GM23338 (cell line): ENCODE results near the gene ADGRF3. TPM values are rescaled to one million over a fixed set of nuclear protein-coding genes. Genes with fewer than 3 reads are reported as not detected.

Source experiments
- ATAC-seq: fragments of 200-7000 bp; cut with Tn5 transposase; 3 replicates; pipeline ENCODE4 v1.9.1; 2020
- DNase-seq: peaks from one replicate; pipeline ENCODE4 v3.0.0-alpha.2; 2015; ENCODE audit warnings: low spot score
- H2AFZ ChIP-seq: fragments of 200-600 bp; sonication (generic); 2 replicates; pipeline ENCODE4 v1.8.0; 2016; ENCODE audit warnings: antibody characterized with exemption, mild to moderate bottlenecking, moderate library complexity
- H3F3A ChIP-seq: fragments of 200-600 bp; sonication (generic); replicated peaks from 2 replicates; pipeline ENCODE4 v1.8.0; 2017; ENCODE audit warnings: antibody characterized with exemption, mixed run types, low read depth
- H3K27ac ChIP-seq: fragments of 200-600 bp; sonication (generic); 2 replicates; pipeline ENCODE4 v1.6.1; 2016; ENCODE audit warnings: low read depth
- H3K27me3 ChIP-seq: fragments of 200-600 bp; sonication (generic); 2 replicates; pipeline ENCODE4 v1.8.0; 2016; ENCODE audit warnings: mild to moderate bottlenecking, mixed run types, moderate library complexity; ENCODE audit not compliant: insufficient read depth
- H3K36me3 ChIP-seq: fragments of 200-600 bp; sonication (generic); 2 replicates; pipeline ENCODE4 v1.8.0; 2016; ENCODE audit warnings: mild to moderate bottlenecking; ENCODE audit not compliant: insufficient read depth
- H3K4me1 ChIP-seq: fragments of 200-600 bp; sonication (generic); 2 replicates; pipeline ENCODE4 v1.8.0; 2016; ENCODE audit warnings: mild to moderate bottlenecking, moderate library complexity; ENCODE audit not compliant: insufficient read depth
- H3K4me2 ChIP-seq: fragments of 200-600 bp; sonication (generic); 2 replicates; pipeline ENCODE4 v1.7.1; 2017; ENCODE audit warnings: mixed run types
- H3K4me3 ChIP-seq: fragments of 200-600 bp; sonication (generic); 2 replicates; pipeline ENCODE4 v1.6.1; 2016; ENCODE audit warnings: mixed run types
- H3K79me2 ChIP-seq: fragments of 200-600 bp; sonication (generic); replicated peaks from 2 replicates; pipeline ENCODE4 v1.8.0; 2017; ENCODE audit warnings: mild to moderate bottlenecking; ENCODE audit not compliant: insufficient read depth
- H3K9me2 ChIP-seq: fragments of 200-600 bp; sonication (generic); 2 replicates; pipeline ENCODE4 v1.8.0; 2017; ENCODE audit not compliant: insufficient read depth
- H4K20me1 ChIP-seq: fragments of 200-600 bp; sonication (generic); replicated peaks from 2 replicates; pipeline ENCODE4 v1.8.0; 2017; ENCODE audit warnings: mild to moderate bottlenecking; ENCODE audit not compliant: insufficient read depth
- H3K27ac Mint-ChIP-seq: 2 replicates; pipeline ENCODE4 v1.8.0; 2020; ENCODE audit warnings: inconsistent platforms, mild to moderate bottlenecking, moderate library complexity, mixed read lengths
- H3K27me3 Mint-ChIP-seq: 3 replicates; pipeline ENCODE4 v1.8.0; 2022; ENCODE audit warnings: low read depth, mild to moderate bottlenecking, moderate library complexity, mixed read lengths, inconsistent platforms; ENCODE audit not compliant: insufficient read depth, poor library complexity
- H3K36me3 Mint-ChIP-seq: 3 replicates; pipeline ENCODE4 v1.8.0; 2021; ENCODE audit warnings: low read depth, mild to moderate bottlenecking, inconsistent platforms, moderate library complexity, mixed read lengths
- H3K4me1 Mint-ChIP-seq: 3 replicates; pipeline ENCODE4 v1.8.0; 2020; ENCODE audit warnings: mild to moderate bottlenecking, inconsistent platforms, mixed read lengths
- H3K4me3 Mint-ChIP-seq: 3 replicates; pipeline ENCODE4 v1.8.0; 2021; ENCODE audit warnings: moderate library complexity, mild to moderate bottlenecking, inconsistent platforms, mixed read lengths
- H3K9me3 Mint-ChIP-seq: 3 replicates; pipeline ENCODE4 v1.8.0; 2020; ENCODE audit warnings: moderate library complexity, mild to moderate bottlenecking, inconsistent platforms, mixed read lengths
- CREB1 ChIP-seq: fragments of 250-450 bp; sonication (Bioruptor Pico); IDR thresholded peaks from 2 replicates; pipeline ENCODE4 v1.5.0; 2020; ENCODE audit warnings: low read depth, mild to moderate bottlenecking, moderate library complexity
- EZH2 ChIP-seq: fragments of 200-600 bp; sonication (generic); IDR thresholded peaks from one replicate; pipeline ENCODE4 v1.8.0; 2017; ENCODE audit warnings: antibody characterized with exemption, mild to moderate bottlenecking, low read depth; ENCODE audit not compliant: unreplicated experiment
- EZH2phosphoT487 ChIP-seq: fragments of 200-600 bp; sonication (generic); IDR thresholded peaks from one replicate; pipeline ENCODE4 v1.8.1; 2018; ENCODE audit warnings: antibody characterized with exemption; ENCODE audit not compliant: unreplicated experiment
- JUNB ChIP-seq: IDR thresholded peaks from one replicate; pipeline ENCODE4 v1.6.1; 2016; ENCODE audit warnings: antibody characterized with exemption; ENCODE audit not compliant: unreplicated experiment
- NANOG ChIP-seq: IDR thresholded peaks from 2 replicates; pipeline ENCODE4 v1.6.1; 2016; ENCODE audit warnings: antibody characterized with exemption, borderline replicate concordance
- POLR2AphosphoS5 ChIP-seq: IDR thresholded peaks from 2 replicates; pipeline ENCODE4 v1.6.1; 2016; ENCODE audit warnings: antibody characterized with exemption, low read depth
- STAT1 ChIP-seq: IDR thresholded peaks from one replicate; pipeline ENCODE4 v1.6.1; 2016; ENCODE audit warnings: antibody characterized with exemption; ENCODE audit not compliant: unreplicated experiment
- ZNF114 ChIP-seq: fragments of 250-450 bp; sonication (Bioruptor Pico); IDR thresholded peaks from 2 replicates; pipeline ENCODE4 v1.5.0; 2020; ENCODE audit warnings: mild to moderate bottlenecking, moderate library complexity
- ZNF331 ChIP-seq: fragments of 250-450 bp; sonication (Bioruptor Pico); IDR thresholded peaks from 2 replicates; pipeline ENCODE4 v1.5.0; 2020; ENCODE audit warnings: low read depth, mild to moderate bottlenecking, moderate library complexity
- polyA plus RNA-seq: library from polyadenylated mRNA; unstranded; fragments of >200 nt; fragmentation: Nextera tagmentation; extraction: Ambion mirVana; gene quantifications from 2 replicates; pipeline ENCODE4 v1.2.1, GENCODE V29; 2016
- total RNA-seq: library from RNA; depleted of rRNA; stranded (reverse); fragments of >200 nt; shearing (Covaris generic); gene quantifications from 2 replicates; pipeline ENCODE4 v1.2.3, GENCODE V29; 2014
- TF ChIP-seq, protein P1 (sequence below): IDR thresholded peaks from one replicate; pipeline ENCODE4 v1.6.1; 2018; ENCODE audit warnings: antibody characterized with exemption; ENCODE audit not compliant: unreplicated experiment
- TF ChIP-seq, protein P2 (sequence below), 2 experiments: fragments of 200-600 bp in 1 of 2; sonication (generic) in 1 of 2; conservative IDR thresholded peaks; 2 replicates each; pipeline versions ENCODE4 v1.5.1 to v1.6.1; 2016 to 2017; ENCODE audit warnings: antibody characterized with exemption in 2 of 2, low read depth in 2 of 2, mild to moderate bottlenecking in 2 of 2, moderate library complexity in 1 of 2
- TF ChIP-seq, protein P3 (sequence below): fragments of 250-450 bp; sonication (Bioruptor Pico); IDR thresholded peaks from 2 replicates; pipeline ENCODE4 v1.5.0; 2020; ENCODE audit warnings: mild to moderate bottlenecking, moderate library complexity
- TF ChIP-seq, protein P4 (sequence below): IDR thresholded peaks from 2 replicates; pipeline ENCODE4 v1.6.1; 2016; ENCODE audit warnings: antibody characterized with exemption

ADGRF3 gene
- total and polyA plus RNA-seq, 2 experiments from 2014 or later = 0.38 to 0.39 TPM

GRCh38 chr2:26346454-26347053 lies at the start of gene ADGRF3 (continued):
- no peak for TF ChIP-seq ZNF331 (CRISPR knock-in tag)
- TF ChIP-seq EZH2phosphoT487 = no peak
- TF ChIP-seq STAT1 = no peak
- TF ChIP-seq CREB1 (CRISPR knock-in tag) = no peak

- H3F3A ChIP-seq = no peaks in the 10 kb centered on the region
- Mint-ChIP-seq H3K27ac (no peak overlapping the region), H3K36me3 (no peaks in the 10 kb centered on the region), H3K4me3 (no peak overlapping the region), H3K4me1 (no peaks in the 10 kb centered on the region; the same call in 2 of the 3 replicates), H3K27me3 (no peaks in the 10 kb centered on the region), H3K9me3 (no peaks in the 10 kb centered on the region)
- H3K9me2 ChIP-seq = no peaks in the 10 kb centered on the region
- no peaks in the 10 kb centered on the region; the same call in 1 of the 2 replicates for H4K20me1 ChIP-seq
- no peak overlapping the region for H3K27ac ChIP-seq
- no peak overlapping the region for H3K4me2 ChIP-seq
- ATAC-seq = peak; percentile 50
- H3K4me3 ChIP-seq = no peak overlapping the region
- DNase-seq = peak; percentile 23
- no peaks in the 10 kb centered on the region for H3K27me3 ChIP-seq
- no peaks in the 10 kb centered on the region for H3K79me2 ChIP-seq
- TF ChIP-seq, protein P1, sequence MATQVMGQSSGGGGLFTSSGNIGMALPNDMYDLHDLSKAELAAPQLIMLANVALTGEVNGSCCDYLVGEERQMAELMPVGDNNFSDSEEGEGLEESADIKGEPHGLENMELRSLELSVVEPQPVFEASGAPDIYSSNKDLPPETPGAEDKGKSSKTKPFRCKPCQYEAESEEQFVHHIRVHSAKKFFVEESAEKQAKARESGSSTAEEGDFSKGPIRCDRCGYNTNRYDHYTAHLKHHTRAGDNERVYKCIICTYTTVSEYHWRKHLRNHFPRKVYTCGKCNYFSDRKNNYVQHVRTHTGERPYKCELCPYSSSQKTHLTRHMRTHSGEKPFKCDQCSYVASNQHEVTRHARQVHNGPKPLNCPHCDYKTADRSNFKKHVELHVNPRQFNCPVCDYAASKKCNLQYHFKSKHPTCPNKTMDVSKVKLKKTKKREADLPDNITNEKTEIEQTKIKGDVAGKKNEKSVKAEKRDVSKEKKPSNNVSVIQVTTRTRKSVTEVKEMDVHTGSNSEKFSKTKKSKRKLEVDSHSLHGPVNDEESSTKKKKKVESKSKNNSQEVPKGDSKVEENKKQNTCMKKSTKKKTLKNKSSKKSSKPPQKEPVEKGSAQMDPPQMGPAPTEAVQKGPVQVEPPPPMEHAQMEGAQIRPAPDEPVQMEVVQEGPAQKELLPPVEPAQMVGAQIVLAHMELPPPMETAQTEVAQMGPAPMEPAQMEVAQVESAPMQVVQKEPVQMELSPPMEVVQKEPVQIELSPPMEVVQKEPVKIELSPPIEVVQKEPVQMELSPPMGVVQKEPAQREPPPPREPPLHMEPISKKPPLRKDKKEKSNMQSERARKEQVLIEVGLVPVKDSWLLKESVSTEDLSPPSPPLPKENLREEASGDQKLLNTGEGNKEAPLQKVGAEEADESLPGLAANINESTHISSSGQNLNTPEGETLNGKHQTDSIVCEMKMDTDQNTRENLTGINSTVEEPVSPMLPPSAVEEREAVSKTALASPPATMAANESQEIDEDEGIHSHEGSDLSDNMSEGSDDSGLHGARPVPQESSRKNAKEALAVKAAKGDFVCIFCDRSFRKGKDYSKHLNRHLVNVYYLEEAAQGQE = no peak
- TF ChIP-seq, protein P2, sequence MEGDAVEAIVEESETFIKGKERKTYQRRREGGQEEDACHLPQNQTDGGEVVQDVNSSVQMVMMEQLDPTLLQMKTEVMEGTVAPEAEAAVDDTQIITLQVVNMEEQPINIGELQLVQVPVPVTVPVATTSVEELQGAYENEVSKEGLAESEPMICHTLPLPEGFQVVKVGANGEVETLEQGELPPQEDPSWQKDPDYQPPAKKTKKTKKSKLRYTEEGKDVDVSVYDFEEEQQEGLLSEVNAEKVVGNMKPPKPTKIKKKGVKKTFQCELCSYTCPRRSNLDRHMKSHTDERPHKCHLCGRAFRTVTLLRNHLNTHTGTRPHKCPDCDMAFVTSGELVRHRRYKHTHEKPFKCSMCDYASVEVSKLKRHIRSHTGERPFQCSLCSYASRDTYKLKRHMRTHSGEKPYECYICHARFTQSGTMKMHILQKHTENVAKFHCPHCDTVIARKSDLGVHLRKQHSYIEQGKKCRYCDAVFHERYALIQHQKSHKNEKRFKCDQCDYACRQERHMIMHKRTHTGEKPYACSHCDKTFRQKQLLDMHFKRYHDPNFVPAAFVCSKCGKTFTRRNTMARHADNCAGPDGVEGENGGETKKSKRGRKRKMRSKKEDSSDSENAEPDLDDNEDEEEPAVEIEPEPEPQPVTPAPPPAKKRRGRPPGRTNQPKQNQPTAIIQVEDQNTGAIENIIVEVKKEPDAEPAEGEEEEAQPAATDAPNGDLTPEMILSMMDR (conservative IDR thresholded peaks at IDR 0.05; ENCODE audit: low read depth in 2 of 2) = no peak
- TF ChIP-seq, protein P3, sequence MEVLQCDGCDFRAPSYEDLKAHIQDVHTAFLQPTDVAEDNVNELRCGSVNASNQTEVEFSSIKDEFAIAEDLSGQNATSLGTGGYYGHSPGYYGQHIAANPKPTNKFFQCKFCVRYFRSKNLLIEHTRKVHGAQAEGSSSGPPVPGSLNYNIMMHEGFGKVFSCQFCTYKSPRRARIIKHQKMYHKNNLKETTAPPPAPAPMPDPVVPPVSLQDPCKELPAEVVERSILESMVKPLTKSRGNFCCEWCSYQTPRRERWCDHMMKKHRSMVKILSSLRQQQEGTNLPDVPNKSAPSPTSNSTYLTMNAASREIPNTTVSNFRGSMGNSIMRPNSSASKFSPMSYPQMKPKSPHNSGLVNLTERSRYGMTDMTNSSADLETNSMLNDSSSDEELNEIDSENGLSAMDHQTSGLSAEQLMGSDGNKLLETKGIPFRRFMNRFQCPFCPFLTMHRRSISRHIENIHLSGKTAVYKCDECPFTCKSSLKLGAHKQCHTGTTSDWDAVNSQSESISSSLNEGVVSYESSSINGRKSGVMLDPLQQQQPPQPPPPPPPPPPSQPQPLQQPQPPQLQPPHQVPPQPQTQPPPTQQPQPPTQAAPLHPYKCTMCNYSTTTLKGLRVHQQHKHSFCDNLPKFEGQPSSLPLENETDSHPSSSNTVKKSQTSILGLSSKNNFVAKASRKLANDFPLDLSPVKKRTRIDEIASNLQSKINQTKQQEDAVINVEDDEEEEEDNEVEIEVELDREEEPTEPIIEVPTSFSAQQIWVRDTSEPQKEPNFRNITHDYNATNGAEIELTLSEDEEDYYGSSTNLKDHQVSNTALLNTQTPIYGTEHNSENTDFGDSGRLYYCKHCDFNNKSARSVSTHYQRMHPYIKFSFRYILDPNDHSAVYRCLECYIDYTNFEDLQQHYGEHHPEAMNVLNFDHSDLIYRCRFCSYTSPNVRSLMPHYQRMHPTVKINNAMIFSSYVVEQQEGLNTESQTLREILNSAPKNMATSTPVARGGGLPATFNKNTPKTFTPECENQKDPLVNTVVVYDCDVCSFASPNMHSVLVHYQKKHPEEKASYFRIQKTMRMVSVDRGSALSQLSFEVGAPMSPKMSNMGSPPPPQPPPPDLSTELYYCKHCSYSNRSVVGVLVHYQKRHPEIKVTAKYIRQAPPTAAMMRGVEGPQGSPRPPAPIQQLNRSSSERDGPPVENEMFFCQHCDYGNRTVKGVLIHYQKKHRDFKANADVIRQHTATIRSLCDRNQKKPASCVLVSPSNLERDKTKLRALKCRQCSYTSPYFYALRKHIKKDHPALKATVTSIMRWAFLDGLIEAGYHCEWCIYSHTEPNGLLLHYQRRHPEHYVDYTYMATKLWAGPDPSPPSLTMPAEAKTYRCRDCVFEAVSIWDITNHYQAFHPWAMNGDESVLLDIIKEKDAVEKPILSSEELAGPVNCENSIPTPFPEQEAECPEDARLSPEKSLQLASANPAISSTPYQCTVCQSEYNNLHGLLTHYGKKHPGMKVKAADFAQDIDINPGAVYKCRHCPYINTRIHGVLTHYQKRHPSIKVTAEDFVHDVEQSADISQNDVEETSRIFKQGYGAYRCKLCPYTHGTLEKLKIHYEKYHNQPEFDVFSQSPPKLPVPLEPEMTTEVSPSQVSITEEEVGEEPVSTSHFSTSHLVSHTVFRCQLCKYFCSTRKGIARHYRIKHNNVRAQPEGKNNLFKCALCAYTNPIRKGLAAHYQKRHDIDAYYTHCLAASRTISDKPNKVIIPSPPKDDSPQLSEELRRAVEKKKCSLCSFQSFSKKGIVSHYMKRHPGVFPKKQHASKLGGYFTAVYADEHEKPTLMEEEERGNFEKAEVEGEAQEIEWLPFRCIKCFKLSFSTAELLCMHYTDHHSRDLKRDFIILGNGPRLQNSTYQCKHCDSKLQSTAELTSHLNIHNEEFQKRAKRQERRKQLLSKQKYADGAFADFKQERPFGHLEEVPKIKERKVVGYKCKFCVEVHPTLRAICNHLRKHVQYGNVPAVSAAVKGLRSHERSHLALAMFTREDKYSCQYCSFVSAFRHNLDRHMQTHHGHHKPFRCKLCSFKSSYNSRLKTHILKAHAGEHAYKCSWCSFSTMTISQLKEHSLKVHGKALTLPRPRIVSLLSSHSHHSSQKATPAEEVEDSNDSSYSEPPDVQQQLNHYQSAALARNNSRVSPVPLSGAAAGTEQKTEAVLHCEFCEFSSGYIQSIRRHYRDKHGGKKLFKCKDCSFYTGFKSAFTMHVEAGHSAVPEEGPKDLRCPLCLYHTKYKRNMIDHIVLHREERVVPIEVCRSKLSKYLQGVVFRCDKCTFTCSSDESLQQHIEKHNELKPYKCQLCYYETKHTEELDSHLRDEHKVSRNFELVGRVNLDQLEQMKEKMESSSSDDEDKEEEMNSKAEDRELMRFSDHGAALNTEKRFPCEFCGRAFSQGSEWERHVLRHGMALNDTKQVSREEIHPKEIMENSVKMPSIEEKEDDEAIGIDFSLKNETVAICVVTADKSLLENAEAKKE (CRISPR knock-in tag) = no peak
- TF ChIP-seq ZNF114 (CRISPR knock-in tag) = no peak
- no peak for TF ChIP-seq ZNF331 (CRISPR knock-in tag)
- TF ChIP-seq, protein P4, sequence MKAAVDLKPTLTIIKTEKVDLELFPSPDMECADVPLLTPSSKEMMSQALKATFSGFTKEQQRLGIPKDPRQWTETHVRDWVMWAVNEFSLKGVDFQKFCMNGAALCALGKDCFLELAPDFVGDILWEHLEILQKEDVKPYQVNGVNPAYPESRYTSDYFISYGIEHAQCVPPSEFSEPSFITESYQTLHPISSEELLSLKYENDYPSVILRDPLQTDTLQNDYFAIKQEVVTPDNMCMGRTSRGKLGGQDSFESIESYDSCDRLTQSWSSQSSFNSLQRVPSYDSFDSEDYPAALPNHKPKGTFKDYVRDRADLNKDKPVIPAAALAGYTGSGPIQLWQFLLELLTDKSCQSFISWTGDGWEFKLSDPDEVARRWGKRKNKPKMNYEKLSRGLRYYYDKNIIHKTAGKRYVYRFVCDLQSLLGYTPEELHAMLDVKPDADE = no peak
- TF ChIP-seq NANOG = no peak
- no peak for TF ChIP-seq EZH2
- no peak for TF ChIP-seq CREB1 (CRISPR knock-in tag)
- TF ChIP-seq POLR2AphosphoS5 = no peak
- no peak for TF ChIP-seq STAT1
- no peak for TF ChIP-seq JUNB
- no peaks in the 10 kb centered on the region for H3K36me3 ChIP-seq
- H2AFZ ChIP-seq = no peak overlapping the region
- no peaks in the 10 kb centered on the region for H3K4me1 ChIP-seq
Observed at GRCh38 chr2:26395394-26395793, 48.8 kb upstream of the ADGRF3 start.
